ENCODE results near the gene BLTP2.

DNA sequence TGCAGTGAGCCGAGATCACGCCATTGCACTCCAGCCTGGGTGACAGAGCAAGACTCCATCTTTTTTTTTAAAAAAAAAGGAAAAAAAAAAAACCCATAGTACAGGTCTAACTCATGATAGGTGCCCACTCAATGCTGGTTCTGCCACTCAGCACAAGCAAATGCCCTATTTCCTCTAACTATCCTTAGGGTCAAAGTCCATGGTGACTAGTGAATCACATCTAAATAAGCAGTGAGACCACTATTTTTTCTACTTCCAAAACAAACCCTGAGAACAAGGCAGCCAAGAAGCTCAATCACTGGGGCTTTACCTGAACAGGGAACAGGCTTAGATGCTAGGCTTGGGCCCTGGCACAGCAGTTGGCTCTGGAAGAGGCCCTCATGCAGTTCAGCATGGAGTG lies 3.4 kb downstream of the BLTP2 start:
- TF ChIP-seq, protein P1, sequence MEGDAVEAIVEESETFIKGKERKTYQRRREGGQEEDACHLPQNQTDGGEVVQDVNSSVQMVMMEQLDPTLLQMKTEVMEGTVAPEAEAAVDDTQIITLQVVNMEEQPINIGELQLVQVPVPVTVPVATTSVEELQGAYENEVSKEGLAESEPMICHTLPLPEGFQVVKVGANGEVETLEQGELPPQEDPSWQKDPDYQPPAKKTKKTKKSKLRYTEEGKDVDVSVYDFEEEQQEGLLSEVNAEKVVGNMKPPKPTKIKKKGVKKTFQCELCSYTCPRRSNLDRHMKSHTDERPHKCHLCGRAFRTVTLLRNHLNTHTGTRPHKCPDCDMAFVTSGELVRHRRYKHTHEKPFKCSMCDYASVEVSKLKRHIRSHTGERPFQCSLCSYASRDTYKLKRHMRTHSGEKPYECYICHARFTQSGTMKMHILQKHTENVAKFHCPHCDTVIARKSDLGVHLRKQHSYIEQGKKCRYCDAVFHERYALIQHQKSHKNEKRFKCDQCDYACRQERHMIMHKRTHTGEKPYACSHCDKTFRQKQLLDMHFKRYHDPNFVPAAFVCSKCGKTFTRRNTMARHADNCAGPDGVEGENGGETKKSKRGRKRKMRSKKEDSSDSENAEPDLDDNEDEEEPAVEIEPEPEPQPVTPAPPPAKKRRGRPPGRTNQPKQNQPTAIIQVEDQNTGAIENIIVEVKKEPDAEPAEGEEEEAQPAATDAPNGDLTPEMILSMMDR (conservative IDR thresholded peaks at IDR 0.05), result no peak
- no peak for TF ChIP-seq EZH2 (IDR thresholded peaks at IDR 0.05; ENCODE audit: low read depth)

Measured in PC-9 (cell line).